Measurements from ENCODE around the gene SPRY1. TPM values are rescaled to one million over a fixed set of nuclear protein-coding genes. Genes with fewer than 3 reads are reported as not detected.

Gene SPRY1
- total RNA-seq, 1 donor from 2014 or later = 9.5 TPM

DNA sequence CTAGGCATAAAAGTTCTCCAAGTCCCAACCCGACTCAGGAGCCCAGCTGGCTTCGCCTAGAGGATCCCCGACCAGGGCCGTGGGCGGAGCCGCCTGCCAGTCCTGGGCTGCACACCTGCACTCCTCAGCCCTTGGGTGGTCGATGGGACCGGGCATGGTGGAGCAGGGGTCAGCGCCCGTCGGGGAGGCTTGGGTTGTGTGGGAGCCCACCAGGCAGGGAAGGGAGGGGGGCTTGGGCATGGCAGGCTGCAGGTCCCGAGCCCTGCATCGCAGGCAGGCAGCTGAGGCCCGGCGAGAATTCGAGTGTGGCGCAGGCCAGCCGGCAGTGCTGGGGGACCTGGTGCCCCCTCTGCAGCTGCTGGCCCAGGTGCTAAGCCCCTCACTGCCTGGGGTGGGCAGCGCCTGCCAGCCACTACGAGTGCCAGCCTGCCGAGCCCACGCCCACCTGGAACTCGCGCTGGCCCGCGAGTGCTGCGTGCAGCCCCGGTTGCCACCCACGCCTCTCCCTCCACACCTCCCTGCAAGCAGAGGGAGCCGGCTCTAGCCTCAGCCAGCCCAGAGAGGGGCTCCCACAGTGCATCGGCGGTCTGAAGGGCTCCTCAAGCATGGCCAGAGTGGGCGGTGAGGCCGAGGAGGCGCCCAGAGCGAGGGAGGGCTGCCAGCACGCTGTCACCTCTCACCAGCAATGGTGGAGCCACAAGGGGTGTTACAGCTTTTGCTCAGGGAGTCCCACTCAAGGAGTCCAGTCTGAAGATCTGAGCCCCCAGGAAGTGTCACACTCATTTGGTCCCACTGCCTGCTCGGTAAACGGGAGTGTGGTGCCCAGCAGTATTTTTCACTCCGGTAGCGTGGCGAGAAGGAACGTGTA, 38.9 kb downstream of the SPRY1 start:
- intact Hi-C loops (cut with micrococcal nuclease) = no loop called here

- intact Hi-C loops (cut with micrococcal nuclease) = no loop called here
Measured at GRCh38 chr4:123438031-123438430, 41.4 kb downstream of the SPRY1 start.

DNA sequence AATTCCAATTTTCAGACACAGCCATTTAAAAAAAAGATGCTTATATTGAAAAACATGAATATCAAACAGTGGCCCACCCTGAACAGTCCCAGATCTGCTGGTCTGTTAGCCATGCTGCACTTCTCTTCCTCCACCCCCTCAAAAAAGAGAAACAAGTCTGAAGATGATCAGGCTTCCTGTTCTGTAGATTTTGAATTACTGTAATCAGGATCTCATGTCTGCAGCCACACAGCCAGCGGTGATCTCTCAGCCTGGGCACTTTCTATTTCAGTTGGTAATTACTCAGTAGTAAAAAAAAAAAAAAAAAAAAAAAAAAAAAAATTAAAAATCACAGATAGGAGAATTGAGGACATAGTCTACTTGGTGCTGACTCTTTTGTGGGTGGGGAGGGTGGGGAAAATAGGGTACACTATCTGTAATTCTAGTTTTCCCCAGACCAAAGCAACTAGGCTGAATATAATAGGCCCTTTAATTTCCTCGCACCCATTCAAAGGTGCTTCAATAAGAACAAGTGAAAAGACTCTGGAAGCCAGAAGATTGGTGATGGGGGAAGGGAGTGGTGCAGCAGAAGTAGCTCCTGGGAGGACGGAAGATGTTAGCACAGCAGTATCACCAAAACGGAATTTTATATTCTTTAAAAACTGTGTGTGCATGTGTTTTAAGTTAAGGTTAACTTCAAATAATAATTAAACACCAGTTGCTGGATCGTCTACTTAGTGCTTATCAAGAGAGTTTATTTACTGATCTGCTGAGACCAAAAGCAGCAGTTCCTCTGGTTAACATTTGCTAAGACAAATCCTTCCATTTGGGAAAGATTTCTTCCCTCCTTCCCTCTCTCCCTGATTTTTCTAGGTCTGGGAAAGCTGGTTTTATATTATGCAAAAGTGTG, 47.0 kb downstream of the SPRY1 start:
- intact Hi-C loops (cut with micrococcal nuclease) = loop anchor here (1.0 to 10.0 kb wide), 3 partner anchors 23 to 61 kb away; no protein-coding TSS in a partner anchor

DNA sequence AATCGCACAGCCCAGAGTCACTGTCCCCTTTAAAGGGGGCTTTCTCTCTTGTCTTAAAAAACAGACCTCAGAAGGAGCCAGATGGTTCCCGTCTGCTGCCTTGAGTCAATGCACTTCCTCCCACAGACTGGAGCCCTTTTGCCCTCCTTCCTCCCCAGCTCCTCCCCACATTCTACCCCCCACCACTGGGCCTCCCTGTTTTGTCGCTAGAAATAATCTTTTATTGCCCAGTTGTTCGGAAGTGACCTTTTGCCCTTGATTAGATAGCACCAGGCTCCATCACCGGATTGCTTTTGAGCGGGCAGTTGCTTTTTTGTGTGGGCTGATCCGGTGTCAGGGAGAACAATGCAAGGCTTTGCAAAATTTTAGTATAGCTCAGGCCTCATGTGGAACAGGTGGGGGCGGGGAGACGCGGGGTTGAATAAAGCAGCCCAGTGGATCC, 47.7 kb downstream of the SPRY1 start:
- intact Hi-C loops (cut with micrococcal nuclease) = loop anchor here (10.0 kb wide), 1 partner anchor 60 kb away; no protein-coding TSS in a partner anchor

GRCh38 chr4:123446865-123447474, 50.4 kb downstream of the SPRY1 start:
- intact Hi-C loops (cut with micrococcal nuclease) = loop anchor here (5.0 to 10.0 kb wide), 2 partner anchors 35 to 58 kb away; no protein-coding TSS in a partner anchor

DNA sequence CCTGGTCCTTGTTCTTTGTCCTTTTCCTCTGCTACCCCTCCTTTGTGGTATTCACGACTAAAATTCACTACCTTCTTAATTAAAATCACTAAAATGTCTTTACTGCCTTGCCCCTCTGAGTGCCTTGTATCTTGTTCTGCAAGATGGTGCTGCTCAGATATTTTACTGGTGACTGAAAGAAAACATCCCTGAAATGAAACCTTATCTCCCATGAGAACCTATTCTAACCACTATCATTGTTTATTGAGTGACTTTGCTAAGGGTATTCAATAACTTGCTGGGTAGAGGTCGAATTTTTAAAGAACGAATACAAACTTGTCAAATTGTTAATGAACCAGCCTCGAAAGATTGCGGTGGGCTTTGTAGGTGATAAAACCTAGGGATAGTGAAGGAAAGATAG, 52.8 kb downstream of the SPRY1 start:
- intact Hi-C loops (cut with micrococcal nuclease) = loop anchor here (5.0 to 10.0 kb wide), 2 partner anchors 37 to 55 kb away; no protein-coding TSS in a partner anchor

- intact Hi-C loops (cut with micrococcal nuclease) = loop anchor here (5.0 to 10.0 kb wide), 2 partner anchors 37 to 55 kb away; no protein-coding TSS in a partner anchor
Measured at GRCh38 chr4:123449780-123450179, 53.2 kb downstream of the SPRY1 start.

GRCh38 chr4:123450393-123450792, 53.8 kb downstream of the SPRY1 start:
- intact Hi-C loops (cut with micrococcal nuclease) = no loop called here

DNA sequence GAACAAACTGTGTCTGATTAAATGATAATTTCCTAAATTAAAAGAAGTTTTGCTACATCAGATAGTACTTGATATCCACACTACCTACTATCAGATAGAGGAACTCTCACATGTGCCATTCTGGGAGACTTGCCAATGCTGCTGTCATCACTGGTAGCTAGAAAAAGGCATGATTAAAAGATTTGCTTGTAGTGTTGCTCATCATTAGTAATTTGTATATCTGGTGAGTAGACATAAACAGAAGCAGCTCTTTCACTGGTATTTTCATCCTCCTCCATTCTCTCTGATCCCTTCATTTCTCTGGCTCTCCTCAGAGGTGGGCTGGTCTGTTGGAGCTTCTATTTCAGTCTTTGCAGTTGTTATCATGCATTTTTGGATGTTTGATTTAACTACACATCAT, 56.0 kb downstream of the SPRY1 start:
- intact Hi-C loops (cut with micrococcal nuclease) = no loop called here

GRCh38 chr4:123453061-123453680, 56.6 kb downstream of the SPRY1 start:
- intact Hi-C loops (cut with micrococcal nuclease) = no loop called here
